Measurements from ENCODE around the gene PRSS3. TPM values are rescaled to one million over a fixed set of nuclear protein-coding genes. Genes with fewer than 3 reads are reported as not detected.
"Not testable (repeated sequence)": the region's sequence is repeated elsewhere in the genome, so short reads cannot be mapped to it uniquely, and the experiment has no call there.

Gene PRSS3
- total and polyA plus RNA-seq, 5 experiments from 2014 or later, result 0.52 TPM; not detected in 4

GRCh38 chr9:33829641-33830230, 34.4 kb downstream of the PRSS3 start:
- H3K9me3 Mint-ChIP-seq, DNase-seq, H3K27me3 Mint-ChIP-seq, H3K4me3 Mint-ChIP-seq, ATAC-seq: not testable (repeated sequence)
- peak overlapping the region in 1 of 10 donors; percentile 64 for H3K27ac Mint-ChIP-seq
- POLR2A ChIA-PET, result interaction anchor here (0.6 to 0.7 kb wide), 3 partner anchors 38 to 831 kb away, joined by 3 to 8 read pairs (median 4); no protein-coding TSS in a partner anchor
- peaks cover 0 to 20% (median 2%) of the 10 kb centered on the region in 3 donors for H3K36me3 Mint-ChIP-seq
- H3K4me1 Mint-ChIP-seq, result peaks cover 0 to 29% (median 12%) of the 10 kb centered on the region in 4 donors

- H3K4me3 Mint-ChIP-seq, result peak overlapping the region in 2 of 10 donors; percentile 15 to 34
- peaks cover 15 to 60% (median 54%) of the 10 kb centered on the region in 4 donors for H3K4me1 Mint-ChIP-seq
- ATAC-seq, result no peak
- no peaks in the 10 kb centered on the region for H3K27me3 Mint-ChIP-seq
- H3K27ac Mint-ChIP-seq, result peak overlapping the region in 4 of 10 donors; percentile 8 to 51 (median 40)
- POLR2A ChIA-PET, result no interaction called here
- no peak for DNase-seq
- H3K36me3 Mint-ChIP-seq, result peaks cover 0 to 8% (median 3%) of the 10 kb centered on the region in 3 donors
- H3K9me3 Mint-ChIP-seq, result no peaks in the 10 kb centered on the region
Observed at GRCh38 chr9:33835625-33836260, 40.4 kb downstream of the PRSS3 start.

GRCh38 chr9:33836261-33836660, 40.9 kb downstream of the PRSS3 start:
- H3K27me3 Mint-ChIP-seq, ATAC-seq, H3K36me3 Mint-ChIP-seq, DNase-seq, POLR2A ChIA-PET, H3K9me3 Mint-ChIP-seq: not testable (repeated sequence)
- Mint-ChIP-seq H3K4me3 (peak overlapping the region in 2 of 10 donors; percentile 7 to 45), H3K4me1 (peaks cover 15 to 63% (median 56%) of the 10 kb centered on the region in 4 donors), H3K27ac (peak overlapping the region in 5 of 10 donors; percentile 8 to 89 (median 52))

GRCh38 chr9:33837138-33837537, 41.8 kb downstream of the PRSS3 start:
- POLR2A ChIA-PET, result interaction anchor here (0.9 to 1.2 kb wide), 2 partner anchors 11 to 21 kb away, joined by 3 to 4 read pairs; no protein-coding TSS in a partner anchor
- Mint-ChIP-seq H3K27me3 (no peaks in the 10 kb centered on the region), H3K4me1 (peaks cover 18 to 72% (median 65%) of the 10 kb centered on the region in 4 donors), H3K36me3 (peaks cover 0 to 8% (median 3%) of the 10 kb centered on the region in 3 donors), H3K9me3 (no peaks in the 10 kb centered on the region), H3K27ac (peak overlapping the region in 6 of 10 donors; percentile 55 to 77 (median 69)), H3K4me3 (peak overlapping the region in 3 of 10 donors; percentile 14 to 49 (median 33))
- DNase-seq, result no peak
- no peak for ATAC-seq

- Mint-ChIP-seq H3K4me1 (peaks cover 25 to 80% (median 69%) of the 10 kb centered on the region in 4 donors), H3K36me3 (peaks cover 0 to 8% (median 4%) of the 10 kb centered on the region in 3 donors), H3K27me3 (no peaks in the 10 kb centered on the region), H3K4me3 (peak overlapping the region in 1 of 10 donors; percentile 1), H3K27ac (peak overlapping the region in 7 of 10 donors; percentile 1 to 70 (median 20)), H3K9me3 (no peaks in the 10 kb centered on the region)
- POLR2A ChIA-PET, result no interaction called here
- DNase-seq (no peak), ATAC-seq (no peak)
Observed at GRCh38 chr9:33840381-33840780, 45.0 kb downstream of the PRSS3 start.

- Mint-ChIP-seq H3K4me3 (peak overlapping the region in 3 of 10 donors; percentile 18 to 47 (median 45)), H3K27ac (peak overlapping the region in 8 of 10 donors; percentile 7 to 80 (median 63)), H3K9me3 (no peaks in the 10 kb centered on the region), H3K27me3 (no peaks in the 10 kb centered on the region), H3K4me1 (peaks cover 21 to 76% (median 65%) of the 10 kb centered on the region in 4 donors), H3K36me3 (peaks cover 0 to 7% (median 4%) of the 10 kb centered on the region in 3 donors)
- POLR2A ChIA-PET, result interaction anchor here (0.7 kb wide), 1 partner anchor 23 kb away, joined by 4 read pairs; no protein-coding TSS in a partner anchor
- no peak for ATAC-seq
- DNase-seq, result no peak
Observed at GRCh38 chr9:33843312-33843961, 48.1 kb downstream of the PRSS3 start.

- H3K36me3 Mint-ChIP-seq, result peaks cover 0 to 7% (median 3%) of the 10 kb centered on the region in 3 donors
- H3K27me3 Mint-ChIP-seq, result no peaks in the 10 kb centered on the region
- no peak for ATAC-seq
- H3K4me3 Mint-ChIP-seq, result peak overlapping the region in 1 of 10 donors; percentile 44
- H3K9me3 Mint-ChIP-seq, result no peaks in the 10 kb centered on the region
- H3K4me1 Mint-ChIP-seq, result peaks cover 18 to 70% (median 55%) of the 10 kb centered on the region in 4 donors
- DNase-seq, result no peak
- H3K27ac Mint-ChIP-seq, result peak overlapping the region in 4 of 10 donors; percentile 3 to 68 (median 34)
- POLR2A ChIA-PET, result no interaction called here
Observed at GRCh38 chr9:33846231-33846630, 50.9 kb downstream of the PRSS3 start.

- Mint-ChIP-seq H3K4me3 (peak overlapping the region in 1 of 10 donors; percentile 41), H3K27ac (peak overlapping the region in 4 of 10 donors; percentile 25 to 78 (median 47))
Observed at GRCh38 chr9:33847894-33848205, 52.5 kb downstream of the PRSS3 start.

More at GRCh38 chr9:33847894-33848205, 52.5 kb downstream of the PRSS3 start:
- DNase-seq, H3K27me3 Mint-ChIP-seq, ATAC-seq, H3K36me3 Mint-ChIP-seq, H3K9me3 Mint-ChIP-seq: not testable (repeated sequence)
- peaks cover 10 to 66% (median 44%) of the 10 kb centered on the region in 4 donors for H3K4me1 Mint-ChIP-seq
- POLR2A ChIA-PET, result interaction anchor here (1.2 to 1.6 kb wide), 2 partner anchors 11 to 31 kb away, joined by 4 to 11 read pairs; partner anchors contain the start of gene UBE2R2

Other genes with a start within 250 kb of the PRSS3 start
- gene UBE2R2, start 21.6 kb downstream of the PRSS3 start, total RNA-seq, result 10 to 100 TPM; 29.7 to 32.1 TPM
- gene UBE2R2, start 21.6 kb downstream of the PRSS3 start, polyA plus RNA-seq, result 10 to 100 TPM; 13.1 to 16.1 (median 13.4) TPM